HUES48 (cell line): ENCODE results near the gene UBC.
"Not testable (repeated sequence)": the region's sequence is repeated elsewhere in the genome, so short reads cannot be mapped to it uniquely, and the experiment has no call there.

ENCODE experiments used
- H3K27ac ChIP-seq: one replicate; pipeline ENCODE4 v1.7.0; 2013; ENCODE audit warnings: low read depth, low read length, inconsistent platforms
- H3K27me3 ChIP-seq: 2 replicates; pipeline ENCODE4 v1.6.1; 2013; ENCODE audit warnings: mild to moderate bottlenecking, low read length; ENCODE audit not compliant: control insufficient read depth, insufficient read depth
- H3K36me3 ChIP-seq: 2 replicates; pipeline ENCODE4 v1.6.1; 2013; ENCODE audit warnings: low read length; ENCODE audit not compliant: control insufficient read depth, insufficient read depth
- H3K4me1 ChIP-seq: 2 replicates; pipeline ENCODE4 v1.6.1; 2013; ENCODE audit warnings: mild to moderate bottlenecking, low read length; ENCODE audit not compliant: control insufficient read depth, insufficient read depth
- H3K4me3 ChIP-seq: 2 replicates; pipeline ENCODE4 v1.5.1; 2013; ENCODE audit warnings: mild to moderate bottlenecking, low read depth, low read length
- H3K9ac ChIP-seq: 2 replicates; pipeline ENCODE4 v1.6.1; 2013; ENCODE audit warnings: mild to moderate bottlenecking, low read depth, low read length, moderate library complexity
- H3K9me3 ChIP-seq: 2 replicates; pipeline ENCODE4 v1.6.1; 2013; ENCODE audit warnings: low read length; ENCODE audit not compliant: control insufficient read depth, insufficient read depth

Gene UBC

DNA sequence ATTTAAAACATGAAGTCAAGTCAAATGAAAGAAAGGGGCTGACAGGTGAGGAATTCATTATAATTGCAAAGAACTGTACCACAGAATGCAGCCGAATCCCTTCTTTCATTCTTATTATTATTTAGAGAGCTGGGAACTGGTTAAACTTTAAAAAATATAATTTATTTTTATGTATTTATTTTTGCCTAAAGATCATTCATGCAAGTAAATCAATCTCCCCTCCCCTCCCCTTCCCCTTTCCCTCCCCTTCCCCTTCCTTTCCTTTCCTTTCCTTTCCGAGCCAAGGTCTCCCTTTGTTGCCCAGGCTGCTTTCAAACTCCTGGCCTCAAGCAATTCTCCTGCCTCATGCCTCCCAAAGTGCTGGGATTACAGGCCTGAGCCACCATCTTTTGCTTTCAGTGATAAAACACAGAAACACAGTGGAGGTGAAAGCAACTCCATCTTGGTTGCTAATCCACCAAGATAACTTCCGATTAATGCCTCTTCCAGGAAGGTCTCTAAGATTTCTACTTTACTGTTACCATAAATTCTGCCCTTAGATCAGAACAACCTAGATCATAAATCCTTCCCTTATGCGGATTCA is 6.0 kb upstream of the UBC start:
- peak overlapping the region; percentile 16 for H3K9ac ChIP-seq
- H3K27ac ChIP-seq = peak overlapping the region; percentile 90
- no peaks in the 10 kb centered on the region for H3K9me3 ChIP-seq
- no peaks in the 10 kb centered on the region for H3K27me3 ChIP-seq
- no peaks in the 10 kb centered on the region for H3K36me3 ChIP-seq
- H3K4me3 ChIP-seq = peak overlapping the region; percentile 51
- peaks cover 60% of the 10 kb centered on the region for H3K4me1 ChIP-seq

DNA sequence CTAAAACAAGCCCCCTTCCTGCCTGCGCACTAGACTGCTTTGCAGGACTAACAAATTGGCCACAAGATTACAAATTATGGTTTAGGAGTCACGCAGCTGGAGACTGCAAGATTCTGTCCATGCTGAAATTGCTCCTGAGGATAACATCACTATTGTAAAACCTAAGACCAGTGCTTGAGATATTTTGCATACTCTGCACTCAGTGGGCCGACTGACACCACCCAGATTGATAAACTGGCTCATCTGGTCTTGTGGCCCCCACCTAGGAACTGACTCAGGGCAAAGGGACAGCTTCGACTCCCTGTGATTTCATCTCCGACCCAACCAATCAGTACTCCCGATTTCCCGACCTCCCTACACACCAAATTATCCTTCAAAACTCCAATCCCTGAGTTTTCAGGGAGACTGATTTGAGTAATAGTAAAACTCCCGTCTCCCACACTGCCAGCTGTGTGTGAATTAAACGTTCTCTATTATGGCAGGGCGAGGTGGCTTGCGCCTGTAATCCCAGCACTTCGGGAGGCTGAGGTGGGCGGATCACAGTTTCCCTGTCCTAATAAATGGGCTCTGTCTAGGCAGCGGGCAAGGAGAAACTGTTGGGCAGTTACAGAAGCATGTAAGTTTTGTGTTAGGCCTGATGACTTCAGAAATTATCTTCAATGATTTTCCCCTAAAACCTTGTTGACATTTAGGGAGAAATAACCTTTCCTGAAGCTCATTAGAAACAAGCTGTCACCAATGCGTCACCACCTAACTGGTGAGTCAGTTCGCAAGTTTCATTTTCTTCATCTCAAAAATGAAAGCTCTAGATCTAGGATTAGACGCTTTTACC is 5.3 kb upstream of the UBC start:
- Histone ChIP-seq H3K27ac (peak overlapping the region; percentile 47), H3K36me3 (no peaks in the 10 kb centered on the region), H3K27me3 (no peaks in the 10 kb centered on the region), H3K4me1 (peaks cover 62% of the 10 kb centered on the region), H3K4me3 (peak overlapping the region; percentile 51), H3K9ac (no peak overlapping the region), H3K9me3 (no peaks in the 10 kb centered on the region)

- Histone ChIP-seq H3K4me1 (peaks cover 57% of the 10 kb centered on the region), H3K27ac (peak overlapping the region; percentile 99)
- not testable (repeated sequence) for H3K9me3 ChIP-seq, H3K27me3 ChIP-seq, H3K4me3 ChIP-seq, H3K36me3 ChIP-seq, H3K9ac ChIP-seq
Measured at GRCh38 chr12:124918622-124918988, 4.2 kb upstream of the UBC start.

- peak overlapping the region; percentile 56 for H3K4me3 ChIP-seq
- peak overlapping the region; percentile 77 for H3K9ac ChIP-seq
- peaks cover 57% of the 10 kb centered on the region for H3K4me1 ChIP-seq
- peaks cover 8% of the 10 kb centered on the region for H3K36me3 ChIP-seq
- H3K9me3 ChIP-seq = no peaks in the 10 kb centered on the region
- H3K27me3 ChIP-seq = no peaks in the 10 kb centered on the region
- H3K27ac ChIP-seq = peak overlapping the region; percentile 99
Measured at GRCh38 chr12:124917841-124918621, 3.6 kb upstream of the UBC start.

DNA sequence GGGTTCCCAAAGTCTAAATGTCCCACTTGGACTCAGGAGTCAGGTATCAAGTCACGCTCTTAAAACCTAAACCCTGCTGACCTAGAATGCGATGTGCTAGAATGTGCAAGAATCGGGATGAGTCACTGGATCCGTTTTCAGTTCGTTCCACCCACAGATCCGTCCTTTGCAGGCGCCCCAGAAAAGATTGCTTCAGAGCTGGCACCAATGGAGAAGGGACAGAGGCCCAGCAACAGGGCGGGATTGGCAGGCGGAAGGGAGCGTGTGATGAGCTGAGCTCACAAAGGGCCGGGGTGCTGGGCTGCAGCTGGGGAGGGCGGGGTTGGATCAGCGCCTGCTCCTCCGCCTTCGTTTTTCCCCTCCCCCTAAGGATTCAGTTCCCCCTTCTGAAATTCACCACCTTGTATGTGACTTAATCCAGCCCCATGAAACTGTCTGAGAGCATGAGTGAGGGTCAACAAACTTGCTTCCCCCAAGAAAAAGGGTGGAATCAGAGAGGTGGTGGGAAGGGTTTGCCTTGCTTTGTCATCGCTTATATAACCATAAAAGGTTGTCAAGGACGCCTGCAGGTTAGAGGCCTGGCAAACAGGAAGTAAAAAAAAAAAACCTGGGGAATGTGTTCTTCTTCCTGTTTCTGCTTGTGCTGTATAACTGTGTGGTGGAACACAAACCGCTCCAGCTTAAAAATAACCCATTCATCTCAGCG is 2.8 kb upstream of the UBC start:
- H3K4me3 ChIP-seq = peak overlapping the region; percentile 56

GRCh38 chr12:124916374-124917134 is 2.1 kb upstream of the UBC start:
- peak overlapping the region; percentile 99 for H3K27ac ChIP-seq
- H3K9ac ChIP-seq = peak overlapping the region; percentile 68
- H3K36me3 ChIP-seq = peaks cover 17% of the 10 kb centered on the region
- H3K4me1 ChIP-seq = peaks cover 51% of the 10 kb centered on the region
- H3K4me3 ChIP-seq = peak overlapping the region; percentile 56
- no peaks in the 10 kb centered on the region for H3K27me3 ChIP-seq
- H3K9me3 ChIP-seq = no peaks in the 10 kb centered on the region

More for the DNA sequence above, 2.8 kb upstream of the UBC start:
- Histone ChIP-seq H3K9ac (peak overlapping the region; percentile 77), H3K4me1 (peaks cover 57% of the 10 kb centered on the region), H3K27ac (peak overlapping the region; percentile 99), H3K9me3 (no peaks in the 10 kb centered on the region), H3K27me3 (no peaks in the 10 kb centered on the region), H3K36me3 (peaks cover 14% of the 10 kb centered on the region)

DNA sequence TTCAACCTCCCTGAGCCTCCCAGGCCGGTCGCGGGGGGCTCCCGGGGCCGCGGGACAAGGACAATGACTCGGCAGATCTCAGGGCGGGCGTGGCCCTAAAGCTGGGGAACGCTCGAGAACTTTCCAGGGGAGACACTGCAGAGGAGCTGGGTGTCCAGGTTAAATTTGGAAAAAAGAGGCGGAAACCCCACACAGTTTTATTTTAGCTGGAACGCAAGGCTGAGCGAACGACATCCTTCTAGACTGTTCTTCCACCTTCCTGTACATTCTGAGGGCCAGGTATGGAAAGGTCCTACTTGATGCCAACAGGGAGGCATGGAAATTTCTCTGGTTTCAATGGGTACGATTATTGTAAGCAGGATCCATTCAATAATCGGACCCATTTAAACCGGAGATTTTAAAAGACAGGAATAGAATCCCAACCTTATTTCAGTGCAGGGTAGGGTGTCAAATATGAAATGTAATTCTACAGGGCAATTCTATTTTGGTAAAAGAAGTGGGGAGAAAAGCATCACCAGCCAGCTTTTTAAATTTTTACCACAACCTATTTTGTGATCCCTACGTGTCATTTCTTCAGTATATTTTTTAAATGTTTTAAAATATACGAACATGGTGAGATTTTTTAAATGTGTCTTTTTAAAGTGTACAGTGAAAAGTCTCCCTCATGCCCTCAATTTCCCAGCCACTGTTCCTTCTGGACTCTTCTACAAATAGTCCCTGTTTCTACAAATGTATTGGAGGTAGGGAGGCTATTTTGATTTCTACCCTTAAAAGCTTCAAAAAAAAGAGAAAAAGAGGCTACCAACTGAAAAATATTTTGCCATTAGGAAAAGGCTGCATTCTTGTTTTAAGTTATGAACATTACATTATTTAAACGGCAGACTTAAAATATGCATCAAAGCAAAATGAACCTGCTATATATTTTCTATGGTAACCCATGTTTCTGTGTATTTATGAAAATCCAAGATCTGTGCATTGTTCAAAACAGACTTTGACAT is 1.1 kb upstream of the UBC start:
- no peaks in the 10 kb centered on the region for H3K27me3 ChIP-seq
- H3K27ac ChIP-seq = peak overlapping the region; percentile 99
- peaks cover 46% of the 10 kb centered on the region for H3K4me1 ChIP-seq
- H3K36me3 ChIP-seq = peaks cover 27% of the 10 kb centered on the region
- peak overlapping the region; percentile 100 for H3K9ac ChIP-seq
- no peaks in the 10 kb centered on the region for H3K9me3 ChIP-seq
- peak overlapping the region; percentile 91 for H3K4me3 ChIP-seq

DNA sequence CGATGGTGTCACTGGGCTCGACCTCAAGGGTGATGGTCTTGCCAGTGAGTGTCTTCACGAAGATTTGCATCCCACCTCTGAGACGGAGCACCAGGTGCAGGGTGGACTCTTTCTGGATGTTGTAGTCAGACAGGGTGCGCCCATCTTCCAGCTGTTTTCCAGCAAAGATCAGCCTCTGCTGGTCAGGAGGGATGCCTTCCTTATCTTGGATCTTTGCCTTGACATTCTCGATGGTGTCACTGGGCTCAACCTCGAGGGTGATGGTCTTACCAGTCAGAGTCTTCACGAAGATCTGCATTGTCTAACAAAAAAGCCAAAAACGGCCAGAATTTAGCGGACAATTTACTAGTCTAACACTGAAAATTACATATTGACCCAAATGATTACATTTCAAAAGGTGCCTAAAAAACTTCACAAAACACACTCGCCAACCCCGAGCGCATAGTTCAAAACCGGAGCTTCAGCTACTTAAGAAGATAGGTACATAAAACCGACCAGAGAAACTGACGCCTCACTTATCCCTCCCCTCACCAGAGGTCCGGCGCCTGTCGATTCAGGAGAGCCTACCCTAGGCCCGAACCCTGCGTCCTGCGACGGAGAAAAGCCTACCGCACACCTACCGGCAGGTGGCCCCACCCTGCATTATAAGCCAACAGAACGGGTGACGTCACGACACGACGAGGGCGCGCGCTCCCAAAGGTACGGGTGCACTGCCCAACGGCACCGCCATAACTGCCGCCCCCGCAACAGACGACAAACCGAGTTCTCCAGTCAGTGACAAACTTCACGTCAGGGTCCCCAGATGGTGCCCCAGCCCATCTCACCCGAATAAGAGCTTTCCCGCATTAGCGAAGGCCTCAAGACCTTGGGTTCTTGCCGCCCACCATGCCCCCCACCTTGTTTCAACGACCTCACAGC is 717 bp downstream of the UBC start:
- Histone ChIP-seq H3K9me3 (no peaks in the 10 kb centered on the region), H3K9ac (peak overlapping the region; percentile 100), H3K27ac (peak overlapping the region; percentile 99), H3K4me1 (peaks cover 32% of the 10 kb centered on the region), H3K27me3 (no peaks in the 10 kb centered on the region), H3K36me3 (peaks cover 27% of the 10 kb centered on the region), H3K4me3 (peak overlapping the region; percentile 91)
